IPS-NIHi11 (cell line): Measurements from ENCODE around the gene SH3TC2.

Experiments used
- DNase-seq: peaks from one replicate; pipeline ENCODE4 v3.0.0; 2012; ENCODE audit warnings: mixed read lengths, low spot score

SH3TC2 gene

GRCh38 chr5:149060325-149060724 lies 2.5 kb downstream of the SH3TC2 start:
- DNase-seq = no peak

DNA sequence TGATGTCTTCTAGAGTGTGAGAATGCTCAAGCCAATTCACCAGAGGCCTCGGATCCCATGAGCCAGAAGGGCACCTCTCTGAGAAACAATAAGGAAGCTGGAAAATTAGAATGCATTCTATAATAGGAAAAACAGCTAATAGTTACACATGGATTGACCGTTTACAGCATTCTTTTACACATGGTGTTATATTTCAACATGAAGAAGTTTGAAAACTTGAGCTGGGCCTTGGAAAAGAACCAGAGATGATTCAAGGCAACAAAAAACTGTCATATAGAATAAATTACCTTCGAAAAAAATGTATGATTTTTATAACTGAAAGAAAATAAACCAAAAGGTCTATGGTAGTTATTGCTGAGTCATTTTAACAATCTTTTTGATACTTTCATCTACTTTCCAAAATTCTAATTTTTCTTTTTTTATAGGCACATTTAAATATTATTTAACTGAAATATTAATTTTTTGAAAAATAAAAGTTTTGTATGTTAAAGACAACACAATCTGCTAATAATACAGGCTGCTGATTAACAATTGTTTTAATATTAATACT lies 6.2 kb downstream of the SH3TC2 start:
- DNase-seq = no peak

GRCh38 chr5:149054416-149054815 lies 8.4 kb downstream of the SH3TC2 start:
- no peak for DNase-seq

DNA sequence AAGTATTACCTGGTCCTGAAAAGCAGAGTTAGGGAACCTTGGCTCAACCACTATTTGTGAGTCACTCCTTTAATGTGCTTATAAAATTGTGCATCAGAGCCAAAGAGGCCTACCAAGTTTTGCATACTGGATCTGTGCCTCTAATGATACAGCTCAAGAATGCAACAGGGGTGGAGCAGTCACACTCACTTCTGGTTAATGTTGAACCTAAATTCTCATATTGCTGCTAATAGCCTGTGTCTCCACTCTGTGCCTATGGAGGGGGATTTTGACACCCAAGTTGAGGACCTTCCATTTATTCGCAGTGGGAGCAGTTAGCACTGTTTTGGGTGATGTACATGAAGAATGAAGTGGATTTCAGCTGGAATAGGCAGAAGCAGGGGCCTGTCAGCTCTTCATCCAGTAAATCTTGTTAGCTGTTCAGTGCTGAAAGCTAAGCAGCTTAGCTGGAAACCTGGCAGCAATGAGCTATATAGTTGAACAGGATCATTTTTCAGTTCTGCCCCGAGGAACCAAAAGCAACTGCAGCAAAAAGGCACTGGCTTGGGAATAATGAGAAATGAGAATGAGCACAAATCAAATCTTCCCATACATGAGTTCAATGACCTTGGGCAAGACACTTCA lies 9.7 kb downstream of the SH3TC2 start:
- DNase-seq = no peak

- DNase-seq = no peak
Observed at GRCh38 chr5:149049371-149049781, 13.5 kb downstream of the SH3TC2 start.

- no peak for DNase-seq
Observed at GRCh38 chr5:149048811-149049210, 14.1 kb downstream of the SH3TC2 start.

- no peak for DNase-seq
Observed at GRCh38 chr5:149047462-149047861, 15.4 kb downstream of the SH3TC2 start.

DNA sequence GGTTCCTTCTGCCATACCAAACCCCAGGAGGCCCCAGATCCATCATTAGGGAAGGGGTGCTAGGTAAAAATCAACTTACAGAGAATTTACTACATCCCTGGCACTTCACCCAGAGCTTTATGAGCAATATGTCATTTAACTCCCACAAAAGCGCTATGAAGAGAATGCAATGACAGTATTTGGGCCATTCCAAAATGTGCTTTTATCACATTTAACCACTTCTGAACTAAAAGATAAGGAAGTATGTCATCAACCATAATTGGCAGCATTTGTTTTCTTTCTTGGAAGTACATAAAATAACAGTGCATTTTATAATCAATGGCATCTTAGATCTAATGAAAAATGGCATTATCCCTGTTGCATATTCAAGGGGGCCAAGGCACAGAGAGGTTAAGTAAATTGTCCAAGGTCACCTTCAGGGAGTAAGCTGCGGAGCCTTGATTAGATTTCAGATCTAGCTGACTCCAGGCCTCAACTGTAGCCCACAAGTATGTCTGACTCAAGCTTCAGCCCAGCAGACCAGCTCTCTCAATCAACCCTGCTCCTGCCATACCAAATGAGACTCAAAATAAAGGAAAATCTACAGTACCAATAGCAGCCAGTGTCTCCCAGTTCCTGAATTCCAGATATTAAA lies 16.5 kb downstream of the SH3TC2 start:
- no peak for DNase-seq

DNA sequence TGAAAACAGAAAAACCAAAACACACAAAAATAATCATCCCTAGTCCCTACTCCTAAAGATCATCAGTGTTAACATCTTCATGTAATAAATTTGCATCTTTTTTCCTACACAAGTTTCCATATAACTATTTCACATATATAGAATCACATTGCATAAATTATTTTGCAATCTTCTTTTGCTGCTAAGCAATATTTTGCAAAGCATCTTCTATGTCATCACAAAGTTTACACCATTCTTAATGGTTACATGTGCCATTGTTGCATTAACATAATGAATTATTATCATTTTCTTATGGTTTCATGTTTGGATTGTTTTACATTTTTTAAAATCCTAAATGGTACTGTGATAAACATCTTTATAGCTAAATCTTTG lies 17.8 kb downstream of the SH3TC2 start:
- no peak for DNase-seq

- DNase-seq = no peak
Observed at GRCh38 chr5:149044453-149045088, 18.3 kb downstream of the SH3TC2 start.

DNA sequence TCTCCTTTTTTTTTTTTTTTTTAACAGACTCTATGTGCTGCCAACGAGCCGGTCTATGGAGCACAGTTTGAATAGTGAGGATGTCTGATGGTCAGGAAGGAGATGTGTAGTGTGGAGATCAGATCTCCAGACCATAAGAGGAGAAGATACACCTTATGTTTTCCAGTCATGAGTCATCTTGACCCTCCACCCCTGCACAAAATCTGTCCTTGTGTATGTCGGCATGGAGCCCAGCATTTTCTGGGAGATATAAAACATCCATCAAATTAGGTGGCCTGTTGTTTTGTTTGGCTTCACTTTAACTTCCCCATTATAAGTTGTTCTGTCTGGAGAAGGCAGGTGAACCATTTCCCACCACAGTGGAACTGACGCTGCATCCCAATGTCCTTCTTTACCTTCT lies 19.2 kb downstream of the SH3TC2 start:
- no peak for DNase-seq

GRCh38 chr5:149042865-149043264 lies 20.0 kb downstream of the SH3TC2 start:
- no peak for DNase-seq

- no peak for DNase-seq
Observed at GRCh38 chr5:149041242-149041641, 21.6 kb downstream of the SH3TC2 start.

DNA sequence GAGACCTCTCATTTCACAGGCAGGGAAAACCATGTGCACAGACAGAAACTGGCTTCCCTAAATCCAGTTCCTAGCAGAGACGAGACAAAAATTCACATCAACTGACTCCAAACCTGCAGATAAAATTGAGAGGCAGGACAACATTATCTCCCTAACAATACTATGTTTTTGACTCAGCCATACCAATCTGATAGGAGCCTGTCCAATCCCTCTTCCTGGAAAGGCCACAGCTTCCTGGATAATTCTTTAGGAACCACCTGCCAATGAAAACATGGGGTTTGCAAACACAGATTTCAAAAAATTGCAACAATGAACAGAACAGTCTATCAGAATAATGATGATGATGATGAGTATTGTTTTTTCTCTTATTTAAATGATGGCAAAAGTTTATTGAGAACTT lies 22.4 kb downstream of the SH3TC2 start:
- no peak for DNase-seq

- DNase-seq = no peak
Observed at GRCh38 chr5:149039506-149039905, 23.4 kb downstream of the SH3TC2 start.

- no peak for DNase-seq
Observed at GRCh38 chr5:149038336-149039080, 24.4 kb downstream of the SH3TC2 start.

GRCh38 chr5:149037817-149038216 lies 25.0 kb downstream of the SH3TC2 start:
- DNase-seq = no peak

DNA sequence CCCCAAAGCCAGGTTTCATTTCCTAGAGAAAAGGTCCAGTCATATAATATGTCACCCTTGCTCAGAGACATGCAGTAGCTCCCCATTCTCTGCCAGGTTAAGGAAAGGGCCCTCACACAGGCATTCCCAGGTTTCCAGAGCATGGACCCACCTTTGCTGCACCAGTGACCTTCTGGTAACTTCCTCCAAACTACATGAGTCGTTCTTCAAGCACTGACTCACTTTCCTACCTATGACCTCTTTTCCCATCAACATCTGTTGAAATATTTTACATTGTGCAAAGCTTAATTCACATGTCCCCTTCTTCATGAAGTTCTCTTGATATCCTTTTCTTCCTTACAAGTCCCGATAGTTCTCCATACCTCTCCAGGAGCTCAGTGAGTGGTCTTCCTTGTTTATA lies 25.9 kb downstream of the SH3TC2 start:
- DNase-seq = no peak

DNA sequence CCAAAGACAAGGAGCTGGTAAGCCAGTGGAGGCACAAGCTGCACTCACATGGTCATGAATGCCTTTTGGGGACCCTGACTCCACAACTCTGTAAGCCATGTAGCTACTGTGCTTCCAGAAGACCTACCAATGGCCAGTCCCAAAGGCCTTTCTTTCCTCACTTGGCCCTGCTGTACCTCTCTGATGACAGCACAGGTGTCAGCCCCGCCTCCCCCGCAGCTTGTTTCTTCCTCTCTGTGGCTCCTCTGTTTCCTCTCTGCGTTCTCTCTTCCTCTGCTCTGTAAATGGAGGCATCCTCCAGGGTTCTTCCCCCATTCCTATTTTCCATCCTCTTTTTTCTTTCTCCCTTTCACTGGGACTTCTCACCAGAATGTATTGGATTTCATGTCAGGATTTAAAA lies 26.7 kb downstream of the SH3TC2 start:
- no peak for DNase-seq

DNA sequence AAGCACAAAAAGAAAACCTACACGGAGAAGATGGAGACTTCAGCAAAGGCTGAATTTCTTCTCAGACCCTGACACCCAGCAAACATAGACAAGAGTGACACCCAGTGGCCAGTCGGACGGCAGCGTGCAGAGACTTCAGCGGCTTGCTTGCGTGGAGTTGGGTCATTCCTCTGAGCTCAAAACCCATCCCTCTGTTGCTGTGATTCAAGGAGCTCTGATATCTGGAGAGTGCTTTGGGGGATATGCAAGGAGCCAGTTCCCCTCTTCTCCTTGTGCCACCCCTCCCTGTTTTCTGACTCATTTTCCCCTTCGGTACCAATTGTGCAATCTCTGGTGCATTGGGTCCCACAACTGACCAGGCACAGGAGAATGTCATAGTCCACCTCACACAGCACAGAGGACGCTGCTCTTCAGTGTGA lies 27.5 kb downstream of the SH3TC2 start:
- DNase-seq = peak; percentile 69

- no peak for DNase-seq
Observed at GRCh38 chr5:149030838-149031397, 31.9 kb downstream of the SH3TC2 start.

DNA sequence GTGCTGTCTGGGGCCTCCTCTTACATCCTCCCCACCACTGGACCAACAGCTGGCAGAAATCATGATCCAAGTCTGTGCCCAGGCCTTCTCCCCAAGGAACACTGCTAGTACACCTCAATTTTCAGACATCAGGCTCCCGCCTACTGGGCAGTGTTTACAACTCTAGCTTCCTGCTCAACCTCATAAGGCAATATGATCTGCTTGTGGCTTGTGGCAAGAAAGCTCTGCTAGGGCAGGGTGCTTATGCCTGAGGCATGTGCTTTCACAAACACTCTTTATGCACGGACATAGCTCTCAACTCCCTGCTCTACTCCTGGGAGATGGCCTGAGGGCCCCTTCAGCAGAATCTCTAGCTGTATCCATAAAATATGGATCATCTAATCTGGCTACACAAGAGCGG lies 32.5 kb downstream of the SH3TC2 start:
- no peak for DNase-seq
